HepG2 (cell line): ENCODE data around the gene SEPTIN10. TPM values are rescaled to one million over a fixed set of nuclear protein-coding genes. Genes with fewer than 3 reads are reported as not detected.

Source experiments
- ATF1 ChIP-seq: IDR thresholded peaks from 2 replicates; pipeline ENCODE4 v1.6.1; 2016; ENCODE audit warnings: mild to moderate bottlenecking, control low read depth
- FOXK2 ChIP-seq: fragments of 450-650 bp; IDR thresholded peaks from 2 replicates; pipeline ENCODE4 v1.6.1; 2016
- GABPB1 ChIP-seq: IDR thresholded peaks from 2 replicates; pipeline ENCODE4 v1.6.1; 2016; ENCODE audit warnings: mild to moderate bottlenecking, missing genetic modification reagents, moderate library complexity, missing compliant biosample characterization
- GTF2F1 ChIP-seq: fragments of 150-350 bp; IDR thresholded peaks from 2 replicates; pipeline ENCODE4 v1.6.1; 2014; ENCODE audit warnings: low read length
- HOMEZ ChIP-seq: IDR thresholded peaks from 2 replicates; pipeline ENCODE4 v1.6.1; 2016; ENCODE audit warnings: low read depth
- KDM6A ChIP-seq: IDR thresholded peaks from 2 replicates; pipeline ENCODE4 v1.6.1; 2016; ENCODE audit warnings: low read depth
- NR3C1 ChIP-seq: sonication (generic); formaldehyde crosslinking; IDR thresholded peaks from 2 replicates; pipeline ENCODE4 v1.4.0; 2020; ENCODE audit warnings: missing genetic modification reagents
- SALL2 ChIP-seq: sonication (generic); formaldehyde crosslinking; IDR thresholded peaks from 2 replicates; pipeline ENCODE4 v1.8.1; 2023; ENCODE audit warnings: mild to moderate bottlenecking, missing genetic modification reagents, inconsistent platforms
- SKI ChIP-seq: fragments of 450-650 bp; IDR thresholded peaks from one replicate; pipeline ENCODE4 v1.6.1; 2018; ENCODE audit warnings: mild to moderate bottlenecking; ENCODE audit not compliant: partially characterized antibody
- SMARCC2 ChIP-seq: fragments of 450-650 bp; IDR thresholded peaks from 2 replicates; pipeline ENCODE4 v1.6.1; 2017; ENCODE audit warnings: antibody characterized with exemption, mild to moderate bottlenecking
- SNAI1 ChIP-seq: sonication (generic); formaldehyde crosslinking; IDR thresholded peaks from 2 replicates; pipeline ENCODE4 v1.5.0; 2020; ENCODE audit warnings: mild to moderate bottlenecking, missing genetic modification reagents, borderline replicate concordance
- TFDP1 ChIP-seq: IDR thresholded peaks from 2 replicates; pipeline ENCODE4 v1.6.1; 2016; ENCODE audit warnings: missing compliant biosample characterization, missing genetic modification reagents, borderline replicate concordance
- XBP1 ChIP-seq: sonication (generic); formaldehyde crosslinking; IDR thresholded peaks from 2 replicates; pipeline ENCODE4 v1.5.0; 2020; ENCODE audit warnings: missing genetic modification reagents
- ZFP82 ChIP-seq: sonication (generic); formaldehyde crosslinking; IDR thresholded peaks from 2 replicates; pipeline ENCODE4 v1.5.1; 2020; ENCODE audit warnings: mild to moderate bottlenecking, missing genetic modification reagents, borderline replicate concordance
- ZFX ChIP-seq: sonication (generic); formaldehyde crosslinking; IDR thresholded peaks from 2 replicates; pipeline ENCODE4 v1.4.0; 2020; ENCODE audit warnings: mild to moderate bottlenecking, low read depth, missing genetic modification reagents, moderate library complexity
- ZFY ChIP-seq: sonication (generic); formaldehyde crosslinking; IDR thresholded peaks from 2 replicates; pipeline ENCODE4 v1.4.0; 2020; ENCODE audit warnings: missing genetic modification reagents
- ZKSCAN8 ChIP-seq: IDR thresholded peaks from 2 replicates; pipeline ENCODE4 v1.6.1; 2016; ENCODE audit warnings: borderline replicate concordance, missing genetic modification reagents, missing compliant biosample characterization
- ZNF101 ChIP-seq: sonication (generic); formaldehyde crosslinking; IDR thresholded peaks from 2 replicates; pipeline ENCODE4 v1.4.0; 2020; ENCODE audit warnings: mild to moderate bottlenecking, low read depth, missing genetic modification reagents, borderline replicate concordance
- ZNF205 ChIP-seq: IDR thresholded peaks from 2 replicates; pipeline ENCODE4 v1.6.1; 2018; ENCODE audit warnings: missing biosample characterization, missing genetic modification reagents
- ZSCAN21 ChIP-seq: sonication (generic); formaldehyde crosslinking; IDR thresholded peaks from 2 replicates; pipeline ENCODE4 v1.8.0; 2022; ENCODE audit warnings: mild to moderate bottlenecking, missing genetic modification reagents, moderate library complexity, borderline replicate concordance
- polyA plus RNA-seq, 8 experiments: library from polyadenylated mRNA; depleted of rRNA in 3 of 8; stranded (reverse) in 7 of 8; unstranded in 1 of 8; fragments of >200 nt; fragmentation: Illumina TruSeq in 4 of 8; extraction: Trizol in 4 of 8; gene quantifications; 2 replicates each; pipeline versions ENCODE4 v1.2.1 to v1.2.3, GENCODE V29; 2011 to 2016; ENCODE audit warnings: low read depth in 4 of 8, missing spikeins in 1 of 8, mixed read lengths in 1 of 8; ENCODE audit not compliant: insufficient read depth in 1 of 8
- total RNA-seq, 5 experiments: library from RNA; depleted of rRNA; stranded (reverse); fragments of >200 nt; fragmentation: Illumina TruSeq; extraction: Trizol; gene quantifications; 2 replicates each; pipeline ENCODE4 v1.2.3, GENCODE V29; 2016; ENCODE audit warnings: low read depth in 1 of 5
- TF ChIP-seq, protein P1 (sequence below): sonication (generic); formaldehyde crosslinking; IDR thresholded peaks from 2 replicates; pipeline ENCODE4 v1.5.1; 2020; ENCODE audit warnings: mild to moderate bottlenecking, missing genetic modification reagents, moderate library complexity
- TF ChIP-seq, protein P2 (sequence below): IDR thresholded peaks from 2 replicates; pipeline ENCODE4 v1.6.1; 2016; ENCODE audit warnings: low read depth, control low read depth

Gene SEPTIN10
- total and polyA plus RNA-seq, 2 of the 13 experiments (the other 11 are each of a cell fraction or from before 2014, with no cell fraction given): 45.8 to 67.5 TPM

- TF ChIP-seq HOMEZ (CRISPR knock-in tag) (peak; percentile 28; the same call in 1 of the 2 replicates), NR3C1 (CRISPR knock-in tag) (no peak), GTF2F1 (no peak), ZFX (peak; percentile 81), ATF1 (CRISPR knock-in tag) (no peak), ZNF101 (CRISPR knock-in tag) (no peak), KDM6A (CRISPR knock-in tag) (no peak), SNAI1 (CRISPR knock-in tag) (no peak), ZKSCAN8 (CRISPR knock-in tag) (peak; percentile 74; the same call in 1 of the 2 replicates), ZFP82 (no peak), SMARCC2 (no peak), ZFY (CRISPR knock-in tag) (peak; percentile 63), SKI (no peak), ZSCAN21 (CRISPR knock-in tag) (peak; percentile 52; the same call in 1 of the 2 replicates), XBP1 (no peak), FOXK2 (no peak), GABPB1 (CRISPR knock-in tag) (no peak; the same call in 1 of the 2 replicates), ZNF205 (CRISPR knock-in tag) (0 out of 2 replicates have a peak, but pooled peaks have one; percentile 23), TFDP1 (0 out of 2 replicates have a peak, but pooled peaks have one; percentile 18), SALL2 (CRISPR knock-in tag) (no peak)
- TF ChIP-seq, protein P1, sequence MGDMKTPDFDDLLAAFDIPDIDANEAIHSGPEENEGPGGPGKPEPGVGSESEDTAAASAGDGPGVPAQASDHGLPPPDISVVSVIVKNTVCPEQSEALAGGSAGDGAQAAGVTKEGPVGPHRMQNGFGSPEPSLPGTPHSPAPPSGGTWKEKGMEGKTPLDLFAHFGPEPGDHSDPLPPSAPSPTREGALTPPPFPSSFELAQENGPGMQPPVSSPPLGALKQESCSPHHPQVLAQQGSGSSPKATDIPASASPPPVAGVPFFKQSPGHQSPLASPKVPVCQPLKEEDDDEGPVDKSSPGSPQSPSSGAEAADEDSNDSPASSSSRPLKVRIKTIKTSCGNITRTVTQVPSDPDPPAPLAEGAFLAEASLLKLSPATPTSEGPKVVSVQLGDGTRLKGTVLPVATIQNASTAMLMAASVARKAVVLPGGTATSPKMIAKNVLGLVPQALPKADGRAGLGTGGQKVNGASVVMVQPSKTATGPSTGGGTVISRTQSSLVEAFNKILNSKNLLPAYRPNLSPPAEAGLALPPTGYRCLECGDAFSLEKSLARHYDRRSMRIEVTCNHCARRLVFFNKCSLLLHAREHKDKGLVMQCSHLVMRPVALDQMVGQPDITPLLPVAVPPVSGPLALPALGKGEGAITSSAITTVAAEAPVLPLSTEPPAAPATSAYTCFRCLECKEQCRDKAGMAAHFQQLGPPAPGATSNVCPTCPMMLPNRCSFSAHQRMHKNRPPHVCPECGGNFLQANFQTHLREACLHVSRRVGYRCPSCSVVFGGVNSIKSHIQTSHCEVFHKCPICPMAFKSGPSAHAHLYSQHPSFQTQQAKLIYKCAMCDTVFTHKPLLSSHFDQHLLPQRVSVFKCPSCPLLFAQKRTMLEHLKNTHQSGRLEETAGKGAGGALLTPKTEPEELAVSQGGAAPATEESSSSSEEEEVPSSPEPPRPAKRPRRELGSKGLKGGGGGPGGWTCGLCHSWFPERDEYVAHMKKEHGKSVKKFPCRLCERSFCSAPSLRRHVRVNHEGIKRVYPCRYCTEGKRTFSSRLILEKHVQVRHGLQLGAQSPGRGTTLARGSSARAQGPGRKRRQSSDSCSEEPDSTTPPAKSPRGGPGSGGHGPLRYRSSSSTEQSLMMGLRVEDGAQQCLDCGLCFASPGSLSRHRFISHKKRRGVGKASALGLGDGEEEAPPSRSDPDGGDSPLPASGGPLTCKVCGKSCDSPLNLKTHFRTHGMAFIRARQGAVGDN (CRISPR knock-in tag): peak; percentile 83
- TF ChIP-seq, protein P2, sequence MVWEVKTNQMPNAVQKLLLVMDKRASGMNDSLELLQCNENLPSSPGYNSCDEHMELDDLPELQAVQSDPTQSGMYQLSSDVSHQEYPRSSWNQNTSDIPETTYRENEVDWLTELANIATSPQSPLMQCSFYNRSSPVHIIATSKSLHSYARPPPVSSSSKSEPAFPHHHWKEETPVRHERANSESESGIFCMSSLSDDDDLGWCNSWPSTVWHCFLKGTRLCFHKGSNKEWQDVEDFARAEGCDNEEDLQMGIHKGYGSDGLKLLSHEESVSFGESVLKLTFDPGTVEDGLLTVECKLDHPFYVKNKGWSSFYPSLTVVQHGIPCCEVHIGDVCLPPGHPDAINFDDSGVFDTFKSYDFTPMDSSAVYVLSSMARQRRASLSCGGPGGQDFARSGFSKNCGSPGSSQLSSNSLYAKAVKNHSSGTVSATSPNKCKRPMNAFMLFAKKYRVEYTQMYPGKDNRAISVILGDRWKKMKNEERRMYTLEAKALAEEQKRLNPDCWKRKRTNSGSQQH (CRISPR knock-in tag): peak; percentile 62; the same call in 1 of the 2 replicates
Observed at GRCh38 chr2:109630441-109631430, 17.0 kb upstream of the SEPTIN10 start (continued).
